GM19328 (cell line): ENCODE results near the gene DAPK1.

Experiments
- ATAC-seq: cut with Tn5 transposase; IDR thresholded peaks from one replicate; pipeline ENCODE4 v1.9.1; 2021; ENCODE audit warnings: mild to moderate bottlenecking, moderate library complexity; ENCODE audit not compliant: unreplicated experiment

DAPK1 gene

DNA sequence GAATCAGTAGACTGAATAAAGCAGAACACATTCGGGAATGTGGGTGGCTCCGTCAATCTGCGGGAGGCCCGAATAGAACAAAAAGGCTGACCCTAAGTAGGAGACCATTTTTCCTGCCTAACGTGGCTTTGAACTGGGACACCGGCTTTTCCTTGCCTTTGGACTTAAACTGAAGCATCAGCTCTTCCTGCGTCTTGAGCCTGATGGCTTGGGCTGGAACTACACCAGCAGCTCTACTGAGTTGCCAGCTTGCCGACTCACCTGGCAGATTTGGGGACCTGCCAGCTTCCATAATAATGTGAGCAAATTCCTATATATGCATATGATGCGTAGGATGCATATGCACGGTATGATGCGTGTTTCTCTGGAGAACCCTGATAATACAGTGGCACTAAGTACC lies 111.3 kb downstream of the DAPK1 start:
- ATAC-seq: no peak

DNA sequence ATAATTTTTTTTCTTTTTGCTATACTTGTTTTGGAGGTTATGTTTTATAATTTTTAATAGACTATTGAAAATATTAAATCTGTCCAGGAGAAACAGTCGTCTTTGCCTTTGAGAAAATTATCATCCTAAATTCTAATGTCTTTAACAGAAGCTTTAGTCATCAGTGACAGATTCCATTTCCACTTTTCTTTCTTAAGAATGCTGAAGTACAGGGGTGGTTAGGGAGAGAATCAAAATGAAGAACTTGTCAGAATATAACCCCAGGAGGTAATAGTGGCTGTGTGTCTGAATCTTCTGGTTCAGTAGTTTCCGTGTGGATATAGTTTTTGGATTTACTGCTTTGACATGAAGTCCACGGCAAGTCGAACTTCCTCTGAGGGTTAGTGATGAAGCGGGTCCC lies 111.8 kb downstream of the DAPK1 start:
- ATAC-seq: no peak

DNA sequence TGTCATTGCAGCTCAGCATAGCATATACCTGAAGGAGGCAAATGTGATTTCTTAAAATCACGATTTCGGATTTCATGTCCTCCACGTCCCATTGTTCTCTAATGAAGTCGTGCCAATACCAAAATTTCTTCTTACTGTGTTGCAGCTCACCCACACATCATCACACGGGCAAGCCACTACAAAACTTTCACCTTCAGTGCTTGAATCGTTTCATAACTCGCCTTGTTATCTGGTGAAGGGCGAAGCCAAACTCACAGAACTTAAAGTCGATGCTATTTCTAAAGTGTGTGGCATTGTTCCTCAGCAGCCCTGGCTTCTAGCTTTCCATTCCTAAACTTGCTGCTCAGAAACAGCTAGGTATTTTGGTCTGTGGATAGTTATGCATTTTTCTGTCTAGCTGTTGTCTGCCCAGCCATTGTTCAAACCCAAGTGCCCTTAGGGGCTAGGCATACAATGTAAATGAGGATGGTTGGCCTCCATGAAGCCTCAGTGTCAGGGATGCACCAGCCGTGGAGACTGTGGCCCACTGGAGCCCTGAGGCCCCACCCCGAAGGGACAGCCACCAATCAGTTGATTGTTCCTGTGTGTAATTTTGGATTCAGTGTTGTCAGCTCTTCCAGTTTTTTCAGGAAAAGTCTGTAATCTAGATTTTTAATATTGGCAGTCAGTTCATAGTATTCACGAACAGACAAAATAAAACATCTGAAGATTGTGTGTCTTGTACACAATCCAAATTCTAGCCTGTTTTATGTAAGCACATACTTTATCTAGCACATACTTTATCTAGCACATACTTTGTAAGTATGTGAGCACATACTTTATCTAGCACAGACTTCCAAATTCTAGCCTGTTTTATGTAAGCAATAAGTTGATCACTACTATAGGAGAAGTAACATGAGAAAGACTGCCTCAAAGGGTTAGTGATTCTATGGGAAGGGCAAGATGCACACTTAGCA lies 112.8 kb downstream of the DAPK1 start:
- no peak for ATAC-seq

DNA sequence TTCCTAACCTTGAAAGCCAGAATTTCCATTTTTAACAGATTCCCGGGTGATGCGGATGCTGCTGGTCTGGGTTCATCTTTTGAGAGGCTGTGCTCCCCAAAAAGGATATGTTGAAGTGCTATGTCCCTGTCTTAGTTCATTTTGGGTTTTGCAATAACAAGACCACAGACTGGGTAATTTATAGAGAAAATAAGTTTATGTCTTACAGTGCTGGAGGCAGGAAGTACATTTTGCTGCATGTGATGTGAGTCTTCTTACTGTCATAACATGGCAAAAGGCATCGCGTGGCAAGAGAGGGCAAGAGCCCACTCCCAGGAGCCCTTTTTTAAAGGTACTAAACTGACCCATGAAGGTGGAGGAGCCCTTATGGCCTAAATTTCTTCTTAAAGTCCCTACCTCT lies 114.1 kb downstream of the DAPK1 start:
- ATAC-seq: no peak

DNA sequence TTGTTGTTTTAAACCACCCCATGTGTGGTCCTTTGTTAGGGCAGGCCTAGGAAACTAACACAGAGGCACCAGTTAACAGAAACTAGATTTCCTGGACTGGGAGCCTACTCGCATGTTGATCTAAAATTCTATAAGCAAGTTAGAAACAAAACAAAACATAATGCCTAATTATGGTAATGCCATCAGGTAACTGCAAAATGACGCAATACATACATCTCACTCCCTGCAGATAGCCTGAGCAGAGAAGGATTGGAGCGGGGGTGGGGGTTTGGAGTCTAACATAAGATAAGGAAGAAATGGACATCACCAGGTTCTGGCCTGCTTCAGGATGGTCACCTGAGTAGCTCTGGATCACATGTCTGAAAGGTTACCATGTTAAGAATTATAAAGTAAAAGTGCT lies 114.9 kb downstream of the DAPK1 start:
- no peak for ATAC-seq

DNA sequence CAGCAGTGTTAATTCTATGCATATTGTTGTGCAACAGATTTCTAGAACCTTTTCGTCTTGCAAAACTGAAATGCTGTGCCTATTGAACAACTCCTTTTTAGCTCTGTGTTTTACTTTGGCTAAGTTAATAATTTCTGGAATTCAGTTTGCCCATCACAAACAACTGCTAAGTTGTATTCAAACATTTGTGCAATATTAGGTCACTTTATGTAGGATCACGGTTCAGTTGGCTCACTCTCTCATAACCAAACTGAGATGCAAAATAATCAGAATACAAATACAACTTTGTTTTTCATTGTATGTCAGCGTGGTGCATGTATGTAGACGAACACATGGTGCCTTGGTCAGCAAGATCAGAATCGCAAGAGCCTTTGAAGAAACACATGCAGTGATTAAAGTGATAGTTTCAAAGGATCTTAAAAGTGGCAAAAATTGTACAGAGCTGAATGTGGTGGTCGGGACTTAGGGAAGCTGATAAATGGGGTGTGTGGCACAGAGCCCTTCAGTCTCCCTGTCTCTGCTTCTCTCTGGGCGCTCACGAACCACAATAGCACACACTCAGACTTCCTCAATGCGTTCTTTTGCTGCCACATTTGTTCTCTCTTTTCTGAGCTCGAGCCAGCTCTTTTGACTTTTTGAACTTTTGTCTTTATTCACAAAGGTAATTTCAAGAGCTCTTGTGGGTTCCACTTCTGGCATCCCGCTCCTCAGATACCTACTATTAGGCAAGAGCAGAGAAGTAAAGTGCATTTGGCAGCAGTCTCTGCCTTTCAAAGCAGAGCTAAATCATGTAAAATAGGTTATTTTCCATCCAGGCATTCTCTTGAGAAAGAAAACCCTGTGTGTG lies 115.8 kb downstream of the DAPK1 start:
- ATAC-seq: no peak

DNA sequence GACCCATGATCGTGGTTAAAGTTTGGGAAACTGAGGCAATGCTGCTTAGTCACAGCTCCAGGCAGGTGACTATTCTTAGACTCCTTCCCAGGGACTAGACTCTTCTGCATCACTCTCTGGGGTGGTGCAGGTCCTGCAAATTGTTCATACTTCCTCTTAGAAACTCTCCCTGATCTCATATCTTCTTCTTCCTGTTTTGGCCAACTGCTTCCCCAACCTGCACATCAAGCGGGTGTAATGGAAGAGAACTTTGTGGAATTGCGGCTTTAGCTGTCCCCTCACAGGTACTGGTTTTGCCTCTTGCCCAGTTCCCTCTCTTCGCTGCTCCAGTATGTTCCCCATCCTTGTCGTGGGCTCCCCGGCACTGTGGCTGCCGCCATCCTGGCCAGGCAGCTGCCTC lies 116.7 kb downstream of the DAPK1 start:
- no peak for ATAC-seq

DNA sequence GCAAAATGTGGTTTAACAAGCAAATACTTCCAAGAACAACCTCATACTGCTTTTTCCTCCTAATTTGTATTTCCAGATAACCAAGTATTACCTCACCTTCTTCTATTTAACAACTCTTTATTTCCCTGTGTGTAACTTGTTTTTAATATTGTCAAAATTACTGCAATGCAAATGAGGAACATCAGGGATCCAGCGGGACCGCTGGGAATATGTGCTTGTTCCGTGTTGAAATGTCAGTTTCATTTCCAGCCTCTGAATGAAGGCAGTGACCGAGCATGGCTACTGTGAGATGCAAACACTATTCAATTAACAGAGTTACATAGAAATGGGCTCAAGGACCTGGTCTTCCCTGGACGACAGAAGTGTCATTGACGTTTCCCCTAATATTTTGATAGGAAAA lies 117.5 kb downstream of the DAPK1 start:
- no peak for ATAC-seq

DNA sequence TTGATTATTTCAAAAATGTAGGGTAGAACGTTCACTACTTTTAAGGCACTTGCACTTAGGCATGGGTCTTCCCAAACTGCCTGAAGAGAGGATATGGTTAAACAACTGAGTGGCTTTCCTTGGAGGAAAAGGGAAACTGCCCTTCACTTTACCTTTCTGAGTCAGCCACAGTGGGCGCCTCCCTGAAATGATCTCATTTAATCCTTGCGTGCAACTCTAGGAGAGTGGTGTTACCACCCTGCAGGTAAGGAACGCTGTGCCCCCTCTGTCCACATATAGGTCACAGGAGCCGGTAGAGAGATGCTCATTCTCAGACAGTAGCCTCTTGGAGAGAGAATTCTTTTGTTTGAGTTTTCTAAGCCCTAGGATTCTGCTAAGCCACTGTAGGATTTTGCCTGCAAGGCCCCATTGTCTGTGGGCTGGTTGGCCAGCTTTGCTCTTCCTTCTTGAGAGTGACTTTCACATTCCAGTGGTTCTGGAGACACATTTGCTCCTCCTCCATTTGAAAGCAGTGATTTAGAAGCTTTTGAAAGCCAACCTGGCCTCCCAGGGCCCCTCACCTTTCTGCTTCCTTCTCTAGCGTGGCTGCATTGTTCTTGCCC lies 118.0 kb downstream of the DAPK1 start:
- ATAC-seq: no peak

DNA sequence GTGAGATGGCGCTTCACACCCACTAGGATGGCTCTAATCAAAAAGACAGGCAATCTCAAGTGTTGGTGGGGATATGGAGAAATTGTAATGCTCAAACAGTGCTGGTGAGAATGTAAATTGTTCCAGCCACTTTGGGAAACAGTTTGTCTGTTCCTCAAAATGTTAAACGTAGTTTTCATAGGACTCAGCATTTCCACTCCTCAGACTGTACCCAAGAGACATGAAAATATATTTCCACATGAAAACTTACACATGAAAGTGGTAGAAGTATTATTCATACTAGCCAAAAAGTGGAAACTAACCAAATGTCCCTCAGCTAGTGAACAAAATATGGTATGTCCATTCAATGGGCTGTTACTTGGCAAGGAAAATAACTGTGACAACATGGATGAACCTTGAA lies 120.6 kb downstream of the DAPK1 start:
- no peak for ATAC-seq

DNA sequence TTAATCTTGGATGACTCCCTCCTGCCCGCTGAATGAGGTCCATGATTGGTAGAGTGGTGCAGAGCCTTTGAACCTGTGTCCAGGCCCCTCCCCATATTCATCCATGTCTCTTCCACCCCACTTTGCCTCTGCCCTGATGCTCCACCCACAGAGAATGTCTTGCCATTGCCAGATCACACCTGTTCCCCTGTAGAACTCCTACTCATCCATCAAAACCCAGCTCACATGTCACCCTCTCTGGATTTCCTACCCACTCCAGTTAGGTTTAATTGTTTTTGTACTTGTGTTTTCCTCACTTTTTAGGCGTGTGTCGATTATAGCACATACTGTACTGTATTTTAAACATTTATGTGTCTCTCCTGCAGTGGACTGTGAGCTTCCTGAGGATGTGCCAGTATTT lies 121.3 kb downstream of the DAPK1 start:
- ATAC-seq: no peak

DNA sequence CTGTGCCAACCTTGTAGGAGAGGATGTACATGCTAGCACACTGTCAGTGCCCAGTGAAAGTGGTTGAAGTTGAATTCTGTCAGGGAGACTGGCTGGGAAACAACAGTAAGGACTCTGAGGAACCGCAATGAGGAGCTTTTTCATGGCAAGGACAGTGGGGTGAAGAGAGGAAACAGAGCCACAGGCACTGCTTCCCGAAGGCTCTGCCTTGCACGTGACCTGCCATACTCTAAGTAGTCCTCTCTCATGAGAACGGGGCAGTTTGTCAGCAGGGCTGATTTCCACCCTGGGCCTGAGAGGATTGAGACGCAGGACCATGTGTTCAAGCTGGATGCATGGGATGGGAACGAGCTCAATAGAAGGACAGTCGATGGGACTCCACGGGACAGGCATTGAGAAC lies 121.7 kb downstream of the DAPK1 start:
- ATAC-seq: no peak

DNA sequence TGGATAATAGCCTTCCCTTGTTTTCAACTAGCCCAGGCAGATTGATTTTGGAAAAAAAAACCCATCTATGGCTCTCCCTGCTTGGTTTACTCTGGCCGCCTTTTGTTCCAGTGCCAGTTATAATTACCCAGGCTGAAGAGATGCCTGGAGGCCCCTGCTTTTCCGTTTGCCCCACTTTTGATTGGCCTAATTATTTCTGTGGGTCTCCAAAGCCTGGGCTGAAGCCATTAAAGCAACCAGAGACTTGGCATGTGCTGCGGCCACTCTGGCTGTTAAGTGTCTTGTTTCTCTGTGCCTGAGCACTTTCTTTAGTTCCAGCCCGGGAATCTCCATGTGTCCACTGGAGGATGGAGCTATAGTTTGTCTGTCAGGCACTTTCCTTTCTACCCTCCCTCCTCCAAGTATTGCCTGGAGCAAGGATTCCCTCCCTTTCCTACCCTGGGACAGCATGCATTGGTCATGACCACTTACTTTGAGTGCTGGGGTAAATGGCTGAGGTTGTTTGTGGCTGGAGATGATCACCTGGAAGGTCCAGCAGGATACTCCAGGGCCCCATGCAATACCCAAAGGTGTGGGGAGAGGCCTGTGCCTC lies 123.2 kb downstream of the DAPK1 start:
- ATAC-seq: no peak

DNA sequence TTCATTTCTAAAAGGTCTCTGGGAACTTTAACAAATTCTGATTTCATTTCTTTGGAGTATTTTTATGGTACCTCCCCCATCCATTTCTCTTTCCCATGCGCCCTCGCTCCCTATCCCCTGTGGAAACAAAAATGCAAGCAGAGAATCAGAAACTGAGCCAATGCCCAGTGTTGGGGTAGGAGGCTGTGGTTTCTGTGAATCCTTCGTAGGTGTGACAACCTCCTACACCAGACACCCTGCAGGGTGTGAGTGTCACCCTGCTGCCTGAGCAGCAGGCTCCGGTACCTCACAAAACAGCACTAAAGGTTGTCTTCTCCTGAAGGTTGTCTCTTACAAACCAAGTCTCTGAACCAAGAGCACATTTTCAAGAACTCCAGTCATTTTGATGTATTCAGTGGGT lies 124.4 kb downstream of the DAPK1 start:
- no peak for ATAC-seq

DNA sequence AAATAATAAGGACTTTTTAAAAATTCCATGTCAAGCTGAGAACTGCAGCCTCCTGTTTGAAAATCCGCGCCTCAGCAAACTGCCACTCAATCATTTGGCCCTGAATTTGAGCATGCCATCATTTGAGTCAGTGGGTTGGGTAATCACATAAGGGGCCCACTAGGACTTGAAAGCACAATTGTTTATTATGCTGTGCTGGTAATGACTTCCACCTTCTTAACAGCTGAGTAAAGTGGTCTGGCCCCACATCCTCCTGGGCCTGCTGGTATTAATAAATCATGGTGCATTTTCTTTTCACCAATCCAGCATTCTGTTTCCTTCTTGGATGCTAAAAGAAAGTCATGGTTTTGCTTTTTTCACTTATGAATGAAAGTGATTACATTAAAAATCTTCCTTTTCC lies 125.3 kb downstream of the DAPK1 start:
- no peak for ATAC-seq

DNA sequence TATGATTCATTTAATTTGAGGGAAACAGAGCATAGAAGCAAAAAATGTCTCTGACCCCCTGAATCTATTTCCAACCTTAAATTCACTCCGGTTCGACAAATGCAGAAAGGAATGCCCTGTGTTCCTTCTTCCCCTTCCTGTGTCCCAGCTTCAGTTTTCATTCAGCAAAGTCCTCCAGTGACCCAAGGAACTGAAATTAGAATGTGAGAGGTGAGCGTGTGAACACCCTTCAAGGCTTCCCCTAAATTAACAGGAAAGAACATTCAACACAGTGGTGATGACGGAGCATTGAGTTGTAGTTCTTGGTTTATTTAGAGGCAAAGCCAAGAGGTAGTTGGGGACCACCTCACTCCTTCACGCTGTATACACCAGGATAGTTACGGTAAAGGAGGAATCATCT lies 130.7 kb downstream of the DAPK1 start:
- no peak for ATAC-seq

DNA sequence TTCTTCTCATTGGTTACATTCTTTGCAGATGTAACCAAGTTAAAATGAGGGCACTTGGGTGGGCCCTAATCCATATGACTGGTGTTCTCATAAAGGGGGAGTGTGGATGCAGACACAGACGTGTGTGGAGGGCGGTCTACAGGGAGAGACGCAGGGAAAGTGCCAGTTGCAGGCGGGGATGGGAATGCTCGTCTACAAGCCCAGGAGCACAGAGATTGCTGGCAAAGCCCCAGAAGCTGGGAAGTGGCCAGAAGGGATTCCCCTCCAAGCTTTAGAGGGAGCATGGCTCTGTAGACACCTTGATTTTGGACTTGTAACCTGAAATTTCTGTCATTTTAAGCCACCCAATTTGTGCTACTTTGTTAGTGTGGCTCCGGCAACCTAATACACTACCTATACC lies 131.4 kb downstream of the DAPK1 start:
- no peak for ATAC-seq

DNA sequence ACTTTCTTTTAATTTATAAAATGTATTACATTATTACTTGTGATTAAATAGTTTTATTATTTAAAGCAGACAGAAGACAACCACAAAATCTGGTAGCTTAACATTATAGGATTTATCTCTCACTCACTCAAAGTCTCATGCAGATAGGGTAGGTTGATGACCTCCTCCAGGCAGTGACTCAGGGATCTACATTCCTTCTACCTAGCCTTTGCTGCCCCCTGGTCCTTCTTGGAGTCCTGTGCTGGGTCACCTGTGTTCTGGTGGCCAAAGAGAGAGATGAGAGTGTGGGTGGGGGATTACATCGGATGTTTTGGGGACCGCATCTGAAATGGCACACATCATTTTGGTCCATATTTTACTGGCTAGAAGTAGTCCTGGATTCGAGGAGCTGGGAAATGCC lies 132.6 kb downstream of the DAPK1 start:
- ATAC-seq: no peak

DNA sequence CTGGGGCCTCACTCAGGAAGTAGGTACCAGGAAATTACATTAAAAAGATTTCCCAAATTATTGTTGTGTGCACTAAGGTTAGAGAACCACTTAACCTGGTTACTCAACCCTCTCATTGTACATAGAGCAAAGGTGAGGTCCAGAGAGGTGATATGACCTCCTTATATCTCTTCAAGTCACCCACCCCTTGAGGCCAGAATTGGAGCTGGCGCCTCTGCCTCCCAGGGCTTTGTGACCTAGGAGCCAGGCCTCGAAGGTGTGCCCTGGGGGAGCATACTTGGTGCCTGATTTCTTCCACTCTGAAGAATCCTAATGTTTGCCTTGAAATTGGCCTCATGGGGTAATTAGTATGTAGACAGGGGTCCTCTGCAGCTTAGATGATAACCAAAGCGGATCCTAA lies 133.2 kb downstream of the DAPK1 start:
- no peak for ATAC-seq

DNA sequence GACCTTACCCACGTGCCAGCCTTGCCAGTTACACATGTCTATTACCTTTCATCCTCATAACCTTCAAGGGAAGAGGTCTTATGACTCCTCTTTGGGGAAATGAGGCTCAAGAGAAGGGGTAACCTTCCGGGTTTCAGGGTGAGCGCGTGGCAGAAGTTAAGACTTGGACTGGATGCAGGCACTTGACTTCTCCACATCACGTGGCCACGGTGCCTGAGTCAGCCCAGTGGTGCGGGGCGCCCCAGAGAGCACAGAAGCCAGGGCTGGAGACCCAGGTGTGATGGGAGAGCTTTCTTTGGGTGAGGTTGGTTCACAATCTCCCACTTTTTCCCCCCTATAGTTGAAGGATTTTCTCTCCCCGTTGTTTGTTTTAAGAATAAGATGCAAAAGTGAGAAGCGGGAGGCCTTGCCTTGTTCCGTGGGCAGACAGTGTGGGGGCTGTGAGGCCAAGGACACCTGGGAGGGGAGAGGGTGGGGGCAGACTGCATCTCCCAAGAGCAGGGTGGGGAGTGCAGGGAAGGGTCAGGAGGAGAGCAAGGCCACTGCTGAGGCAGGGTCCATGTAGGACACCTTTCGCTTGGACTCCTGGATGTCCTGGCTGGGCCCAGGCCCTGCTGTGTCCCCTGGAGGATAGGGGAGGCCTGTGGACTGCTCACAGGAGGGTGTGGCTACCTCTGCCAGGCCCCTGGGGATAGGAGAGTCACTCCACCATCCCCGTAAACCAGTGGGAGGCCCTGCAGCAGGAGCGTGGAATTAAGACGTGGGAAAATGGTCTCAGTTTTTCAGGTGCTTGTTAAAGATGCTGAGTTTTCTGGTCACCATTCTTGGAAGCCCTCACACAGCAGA lies 138.2 kb downstream of the DAPK1 start:
- ATAC-seq: no peak
